ENCODE measurements around the gene MAPK10.

MAPK10 gene

DNA sequence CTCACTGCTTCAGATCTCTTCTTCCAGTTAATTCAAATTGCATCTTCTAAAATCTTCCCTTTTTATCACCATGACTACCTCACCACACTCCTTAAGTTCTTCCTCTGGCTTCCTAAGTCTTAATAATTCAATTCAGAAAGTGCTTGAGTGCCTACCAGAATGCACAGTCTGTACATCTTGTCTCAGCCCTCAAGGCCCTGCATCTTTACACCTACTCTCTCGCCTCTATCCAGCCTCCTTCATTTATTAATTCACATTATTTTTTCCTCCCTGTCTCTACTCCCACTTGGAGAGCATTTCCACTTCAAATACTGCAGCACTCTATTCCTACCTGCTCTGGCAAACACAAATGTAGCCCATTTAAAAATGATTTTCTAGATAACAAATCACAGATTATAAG is 90.5 kb downstream of the MAPK10 start:
- TF ChIP-seq, protein P1, sequence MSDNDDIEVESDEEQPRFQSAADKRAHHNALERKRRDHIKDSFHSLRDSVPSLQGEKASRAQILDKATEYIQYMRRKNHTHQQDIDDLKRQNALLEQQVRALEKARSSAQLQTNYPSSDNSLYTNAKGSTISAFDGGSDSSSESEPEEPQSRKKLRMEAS (IDR thresholded peaks at IDR 0.05; ENCODE audit: low read depth, low read length) = no peak
- TF ChIP-seq MYC (IDR thresholded peaks at IDR 0.05; ENCODE audit: low read depth, low read length) = no peak
- TF ChIP-seq, protein P2, sequence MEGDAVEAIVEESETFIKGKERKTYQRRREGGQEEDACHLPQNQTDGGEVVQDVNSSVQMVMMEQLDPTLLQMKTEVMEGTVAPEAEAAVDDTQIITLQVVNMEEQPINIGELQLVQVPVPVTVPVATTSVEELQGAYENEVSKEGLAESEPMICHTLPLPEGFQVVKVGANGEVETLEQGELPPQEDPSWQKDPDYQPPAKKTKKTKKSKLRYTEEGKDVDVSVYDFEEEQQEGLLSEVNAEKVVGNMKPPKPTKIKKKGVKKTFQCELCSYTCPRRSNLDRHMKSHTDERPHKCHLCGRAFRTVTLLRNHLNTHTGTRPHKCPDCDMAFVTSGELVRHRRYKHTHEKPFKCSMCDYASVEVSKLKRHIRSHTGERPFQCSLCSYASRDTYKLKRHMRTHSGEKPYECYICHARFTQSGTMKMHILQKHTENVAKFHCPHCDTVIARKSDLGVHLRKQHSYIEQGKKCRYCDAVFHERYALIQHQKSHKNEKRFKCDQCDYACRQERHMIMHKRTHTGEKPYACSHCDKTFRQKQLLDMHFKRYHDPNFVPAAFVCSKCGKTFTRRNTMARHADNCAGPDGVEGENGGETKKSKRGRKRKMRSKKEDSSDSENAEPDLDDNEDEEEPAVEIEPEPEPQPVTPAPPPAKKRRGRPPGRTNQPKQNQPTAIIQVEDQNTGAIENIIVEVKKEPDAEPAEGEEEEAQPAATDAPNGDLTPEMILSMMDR (IDR thresholded peaks at IDR 0.05; ENCODE audit: low read depth, low read length) = no peak
- DNase-seq (ENCODE audit: low read depth) = no peak
- no peak overlapping the region for H3K4me3 ChIP-seq (ENCODE audit: low read depth, low read length)

DNA sequence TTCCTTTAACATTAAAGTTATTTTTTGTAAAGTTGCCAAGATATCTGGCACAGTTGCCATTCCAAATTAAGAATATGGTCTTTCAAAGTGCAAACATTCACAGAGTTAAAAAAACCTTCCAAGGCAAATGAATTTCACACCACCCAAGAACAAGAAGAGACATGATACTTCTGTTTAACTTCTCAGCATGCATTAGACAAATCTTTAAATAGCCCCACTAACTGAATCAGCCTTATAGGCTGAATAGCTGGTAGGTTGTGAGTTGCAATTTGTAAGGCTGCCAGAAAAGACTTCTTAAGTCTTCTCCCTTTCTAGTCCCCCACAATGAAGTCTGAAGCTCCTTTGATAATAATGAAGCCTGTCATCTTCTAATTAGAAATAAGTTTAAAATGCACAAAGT is 95.6 kb downstream of the MAPK10 start:
- no peak overlapping the region for H3K4me3 ChIP-seq (ENCODE audit: low read depth, low read length)
- TF ChIP-seq MYC (IDR thresholded peaks at IDR 0.05; ENCODE audit: low read depth, low read length) = no peak
- TF ChIP-seq, protein P2 (IDR thresholded peaks at IDR 0.05; ENCODE audit: low read depth, low read length) = no peak
- TF ChIP-seq POLR2A (IDR thresholded peaks at IDR 0.05; ENCODE audit: extremely low read depth, insufficient read length) = no peak
- TF ChIP-seq, protein P1 (IDR thresholded peaks at IDR 0.05; ENCODE audit: low read depth, low read length) = no peak
- DNase-seq (ENCODE audit: low read depth) = no peak

DNA sequence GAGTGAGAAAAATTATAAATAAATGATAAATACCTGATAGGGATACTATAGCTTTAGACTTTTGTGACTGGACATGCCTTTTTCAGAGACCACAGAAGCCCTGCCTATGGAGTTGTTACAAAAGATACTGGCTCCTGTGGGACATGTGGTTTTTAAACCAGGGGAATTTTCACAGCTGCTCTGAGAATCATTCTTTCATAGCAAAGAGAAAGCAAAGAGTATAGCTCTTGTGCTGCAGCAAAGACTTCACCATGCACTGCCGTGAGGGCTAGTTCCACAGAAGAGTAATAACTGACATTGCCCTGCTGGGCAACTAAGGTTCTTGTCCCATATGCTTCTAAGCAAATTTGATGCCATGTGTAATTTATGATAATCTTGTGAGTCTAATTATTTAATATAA is 98.2 kb downstream of the MAPK10 start:
- H3K4me3 ChIP-seq (ENCODE audit: low read depth, low read length) = no peak overlapping the region
- TF ChIP-seq POLR2A (IDR thresholded peaks at IDR 0.05; ENCODE audit: extremely low read depth, insufficient read length) = no peak
- no peak for DNase-seq (ENCODE audit: low read depth)

DNA sequence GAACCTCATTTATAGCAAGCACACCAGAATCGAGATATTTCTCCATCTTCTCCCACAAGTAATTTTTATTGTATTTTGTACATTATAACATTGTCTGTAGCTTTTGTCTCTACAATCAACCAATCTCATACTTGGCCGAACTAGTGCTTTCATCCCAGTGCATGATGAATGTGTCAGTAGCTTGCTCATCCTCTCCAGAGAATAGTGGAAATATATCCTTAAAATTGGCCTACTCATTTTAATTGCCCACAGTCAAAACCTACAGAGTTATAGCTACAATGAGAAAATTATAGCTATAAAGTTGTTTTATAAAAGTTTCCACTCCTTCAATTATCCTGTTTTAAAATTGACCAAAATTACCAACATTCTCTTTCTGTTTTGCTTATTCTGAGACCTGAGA is 103.8 kb downstream of the MAPK10 start:
- no peak for DNase-seq (ENCODE audit: low read depth)
- TF ChIP-seq, protein P2 (IDR thresholded peaks at IDR 0.05; ENCODE audit: low read depth, low read length) = no peak
- no peak for TF ChIP-seq MYC (IDR thresholded peaks at IDR 0.05; ENCODE audit: low read depth, low read length)
- TF ChIP-seq, protein P1 (IDR thresholded peaks at IDR 0.05; ENCODE audit: low read depth, low read length) = no peak
- TF ChIP-seq POLR2A (IDR thresholded peaks at IDR 0.05; ENCODE audit: extremely low read depth, insufficient read length) = no peak
- no peak overlapping the region for H3K4me3 ChIP-seq (ENCODE audit: low read depth, low read length)

DNA sequence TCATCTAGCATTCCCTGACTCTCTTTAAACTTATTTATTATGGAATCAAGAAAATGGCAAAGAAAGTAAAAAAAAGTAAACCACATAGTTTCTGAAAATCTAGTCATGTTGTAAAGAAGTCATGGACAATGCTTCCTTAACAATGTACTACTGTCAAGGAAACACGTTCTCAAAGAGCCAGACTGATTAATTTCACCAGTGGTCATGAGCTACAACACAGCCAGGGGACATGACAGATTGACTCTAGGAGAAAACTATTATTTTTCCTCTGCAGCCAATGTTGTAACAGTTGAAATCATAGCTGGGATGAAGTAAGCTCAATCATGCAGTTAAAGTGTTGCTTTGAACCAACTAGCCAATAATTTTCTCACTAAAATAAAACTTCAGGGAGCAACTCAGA is 109.2 kb downstream of the MAPK10 start:
- DNase-seq (ENCODE audit: low read depth) = no peak
- H3K4me3 ChIP-seq (ENCODE audit: low read depth, low read length) = no peak overlapping the region
- no peak for TF ChIP-seq MYC (IDR thresholded peaks at IDR 0.05; ENCODE audit: low read depth, low read length)
- TF ChIP-seq, protein P2 (IDR thresholded peaks at IDR 0.05; ENCODE audit: low read depth, low read length) = no peak
- TF ChIP-seq, protein P1 (IDR thresholded peaks at IDR 0.05; ENCODE audit: low read depth, low read length) = no peak
- no peak for TF ChIP-seq POLR2A (IDR thresholded peaks at IDR 0.05; ENCODE audit: extremely low read depth, insufficient read length)

DNA sequence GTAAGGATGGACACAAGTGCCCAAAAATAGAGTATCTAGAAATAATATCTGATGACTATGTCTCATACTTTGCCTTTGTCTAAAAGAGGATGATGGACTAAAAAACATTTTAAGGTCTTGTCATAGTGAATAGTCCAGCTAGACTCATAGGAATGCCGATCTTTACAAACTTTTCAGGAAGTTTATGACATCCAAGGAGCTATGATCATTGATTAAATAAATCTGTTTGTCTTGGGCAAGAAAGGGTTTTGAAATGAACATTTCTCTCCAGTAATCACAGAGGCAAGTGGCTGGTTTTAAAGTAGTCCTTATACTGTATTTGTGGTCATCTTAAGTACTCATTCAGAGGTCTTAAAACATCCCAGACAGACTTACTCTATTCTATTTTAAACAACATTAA is 109.8 kb downstream of the MAPK10 start:
- no peak for TF ChIP-seq POLR2A (IDR thresholded peaks at IDR 0.05; ENCODE audit: extremely low read depth, insufficient read length)
- TF ChIP-seq, protein P2 (IDR thresholded peaks at IDR 0.05; ENCODE audit: low read depth, low read length) = no peak
- no peak for TF ChIP-seq MYC (IDR thresholded peaks at IDR 0.05; ENCODE audit: low read depth, low read length)
- TF ChIP-seq, protein P1 (IDR thresholded peaks at IDR 0.05; ENCODE audit: low read depth, low read length) = no peak
- DNase-seq (ENCODE audit: low read depth) = no peak

More for the DNA sequence above, 109.8 kb downstream of the MAPK10 start:
- H3K4me3 ChIP-seq (ENCODE audit: low read depth, low read length) = no peak overlapping the region

Measured in NB4 (cell line).